Measurements from ENCODE around the gene MTHFD1.
A peak's percentile ranks its signal among the peaks of the same experiment; 100 is the strongest.

GRCh38 chr14:64502887-64503433 lies 114.8 kb downstream of the MTHFD1 start:
- no peak for TF ChIP-seq CTCF (IDR thresholded peaks at IDR 0.05)
- no peak for TF ChIP-seq POLR2A (IDR thresholded peaks at IDR 0.05)
- peak; percentile 14 for TF ChIP-seq POLR2AphosphoS5 (IDR thresholded peaks at IDR 0.05)
